GM12878 (cell line): ENCODE measurements around the gene PPP1R3G. TPM values are rescaled to one million over a fixed set of nuclear protein-coding genes. Genes with fewer than 3 reads are reported as not detected.

Experiments used
- ATAC-seq: fragments of 200-7000 bp; cut with Tn5 transposase; 3 replicates; pipeline ENCODE4 v1.9.1; 2020; ENCODE audit warnings: mild to moderate bottlenecking, moderate library complexity
- BruUV-seq: library from RNA; stranded (reverse); fragments of 400-500 nt; replicated peaks from 2 replicates; lab custom pipeline; 2021; lab: Mats Ljungman, UMichigan
- CTCF ChIA-PET: fragments of 300-600 bp; sonication (Branson Sonifier 250); formaldehyde crosslinking; extraction: SDS; loops from one replicate; lab custom pipeline; 2021; ENCODE audit warnings: inconsistent platforms; lab: Yijun Ruan, JAX
- POLR2A ChIA-PET: fragments of 350-600 bp; formaldehyde crosslinking; extraction: SDS; loops from one replicate; lab custom pipeline; 2021; ENCODE audit warnings: inconsistent platforms; lab: Charles Lee
- RAD21 ChIA-PET: fragments of 300-600 bp; sonication (Branson Sonifier 250); formaldehyde crosslinking; loops from one replicate; lab custom pipeline; 2023; ENCODE audit warnings: antibody characterized with exemption; ENCODE audit not compliant: unreplicated experiment; lab: Charles Lee
- SMC1A ChIA-PET: fragments of 300-600 bp; sonication (Branson Sonifier 250); formaldehyde crosslinking; loops from one replicate; lab custom pipeline; 2023; ENCODE audit not compliant: unreplicated experiment, uncharacterized antibody; lab: Charles Lee
- DNase-seq: peaks from one replicate; pipeline ENCODE4 v3.0.0-alpha.2; 2011; ENCODE audit warnings: low read depth, low spot score
- FAIRE-seq: peaks from 3 replicates; lab custom pipeline; 2011; peaks lifted over from hg19 to GRCh38; lab: Jason Lieb, UNC
- H2AFZ ChIP-seq: 2 replicates; pipeline ENCODE4 v1.6.0; 2011; ENCODE audit warnings: low read depth, low read length, control low read depth; ENCODE audit not compliant: control insufficient read depth
- H3K27ac ChIP-seq: 2 replicates; pipeline ENCODE4 v1.5.1; 2011; ENCODE audit warnings: control low read depth; ENCODE audit not compliant: control insufficient read depth, insufficient read depth
- H3K27me3 ChIP-seq, 2 experiments: replicated peaks in 1 of 2; 2 replicates each; pipeline versions ENCODE4 v1.6.0 to v1.6.1; 2011; ENCODE audit warnings: low read length in 1 of 2; ENCODE audit not compliant: control insufficient read depth in 2 of 2, insufficient read depth in 2 of 2
- H3K36me3 ChIP-seq, 2 experiments: 2 replicates each; pipeline ENCODE4 v1.5.1; 2011; ENCODE audit warnings: low read length in 1 of 2; ENCODE audit not compliant: control insufficient read depth in 2 of 2, insufficient read depth in 2 of 2
- H3K4me1 ChIP-seq: 2 replicates; pipeline ENCODE4 v1.6.1; 2011; ENCODE audit warnings: mild to moderate bottlenecking, low read length, moderate library complexity, mixed read lengths; ENCODE audit not compliant: control insufficient read depth, insufficient read depth
- H3K4me2 ChIP-seq: 2 replicates; pipeline ENCODE4 v1.6.0; 2011; ENCODE audit warnings: control low read depth; ENCODE audit not compliant: control insufficient read depth, insufficient read depth
- H3K4me3 ChIP-seq: fragments of 200-600 bp; sonication (generic); 2 replicates; pipeline ENCODE4 v1.5.1; 2016
- H3K79me2 ChIP-seq: 2 replicates; pipeline ENCODE4 v1.6.0; 2011; ENCODE audit warnings: low read length; ENCODE audit not compliant: control insufficient read depth, insufficient read depth
- H3K9ac ChIP-seq: 2 replicates; pipeline ENCODE4 v1.8.0; 2011; ENCODE audit warnings: low read length, control low read depth, mixed read lengths; ENCODE audit not compliant: control insufficient read depth, insufficient read depth
- H3K9me3 ChIP-seq: replicated peaks from 3 replicates; pipeline ENCODE4 v1.5.1; 2011; ENCODE audit warnings: mild to moderate bottlenecking, low read length; ENCODE audit not compliant: control insufficient read depth, insufficient read depth
- H4K20me1 ChIP-seq: 2 replicates; pipeline ENCODE4 v1.6.0; 2011; ENCODE audit not compliant: control insufficient read depth, insufficient read depth
- ESRRA ChIP-seq: IDR thresholded peaks from 2 replicates; pipeline ENCODE4 v1.6.1; 2012; ENCODE audit warnings: mild to moderate bottlenecking, low read length, improper control_type of control experiment
- HDAC6 ChIP-seq: fragments of 200-600 bp; sonication (generic); IDR thresholded peaks from one replicate; pipeline ENCODE4 v1.8.0; 2017; ENCODE audit warnings: antibody characterized with exemption; ENCODE audit not compliant: unreplicated experiment
- SUPT20H ChIP-seq: IDR thresholded peaks from 2 replicates; pipeline ENCODE4 v1.6.1; 2011; ENCODE audit warnings: low read depth, mild to moderate bottlenecking, low read length, moderate library complexity, borderline replicate concordance; ENCODE audit not compliant: control insufficient read depth
- WGBS: methylation state at CpG from one replicate; pipeline ENCODE4 v1.1.6; 2016; ENCODE audit warnings: low lambda C conversion rate; ENCODE audit not compliant: insufficient replicate concordance, insufficient coverage; ENCODE audit errors: missing lambda C conversion rate; 5-methylcytosine and 5-hydroxymethylcytosine counted together
- in situ Hi-C: fragments of 300-500 bp; cut with MboI; formaldehyde crosslinking; loops from 9 replicates; pipeline ENCODE4 v1.14.3; 2018; ENCODE audit warnings: mixed read lengths
- intact Hi-C: fragments of 100-400 bp; cut with micrococcal nuclease; formaldehyde crosslinking; loops from one replicate; pipeline ENCODE4 v1.14.2; 2022; ENCODE audit not compliant: unreplicated experiment
- polyA plus RNA-seq, 11 experiments: library from polyadenylated mRNA; depleted of rRNA in 4 of 11; unstranded in 6 of 11; stranded (reverse) in 5 of 11; fragments of >200 nt; fragmentation: Nextera tagmentation in 4 of 11; fragmentation: Illumina TruSeq in 1 of 11; extraction: Ambion mirVana in 4 of 11; extraction: Trizol in 1 of 11; gene quantifications; 1 replicate in 1 of 11; 2 replicates in 10 of 11; pipeline versions ENCODE4 v1.2.1 to v1.2.3, GENCODE V29; 2011 to 2016; ENCODE audit warnings: inconsistent platforms in 2 of 11, missing spikeins in 2 of 11, low read depth in 1 of 11
- total RNA-seq, 4 experiments: library from RNA; depleted of rRNA in 3 of 4; stranded (reverse); fragments of >200 nt in 3 of 4; fragmentation: Illumina TruSeq in 1 of 4; extraction: Trizol in 1 of 4; gene quantifications; 2 replicates each; pipeline versions ENCODE4 v1.2.1 to v1.2.3, GENCODE V29; 2013 to 2021
- TF ChIP-seq, protein P1 (sequence below): IDR thresholded peaks from 2 replicates; pipeline ENCODE4 v1.6.1; 2011; ENCODE audit warnings: mild to moderate bottlenecking, low read depth, low read length, moderate library complexity; ENCODE audit not compliant: insufficient replicate concordance

Gene PPP1R3G
- total and polyA plus RNA-seq, 10 of the 15 experiments (the other 5 are each of a cell fraction or from before 2014, with no cell fraction given) = 0.01 to 0.10 (median 0.04) TPM; not detected in 4

DNA sequence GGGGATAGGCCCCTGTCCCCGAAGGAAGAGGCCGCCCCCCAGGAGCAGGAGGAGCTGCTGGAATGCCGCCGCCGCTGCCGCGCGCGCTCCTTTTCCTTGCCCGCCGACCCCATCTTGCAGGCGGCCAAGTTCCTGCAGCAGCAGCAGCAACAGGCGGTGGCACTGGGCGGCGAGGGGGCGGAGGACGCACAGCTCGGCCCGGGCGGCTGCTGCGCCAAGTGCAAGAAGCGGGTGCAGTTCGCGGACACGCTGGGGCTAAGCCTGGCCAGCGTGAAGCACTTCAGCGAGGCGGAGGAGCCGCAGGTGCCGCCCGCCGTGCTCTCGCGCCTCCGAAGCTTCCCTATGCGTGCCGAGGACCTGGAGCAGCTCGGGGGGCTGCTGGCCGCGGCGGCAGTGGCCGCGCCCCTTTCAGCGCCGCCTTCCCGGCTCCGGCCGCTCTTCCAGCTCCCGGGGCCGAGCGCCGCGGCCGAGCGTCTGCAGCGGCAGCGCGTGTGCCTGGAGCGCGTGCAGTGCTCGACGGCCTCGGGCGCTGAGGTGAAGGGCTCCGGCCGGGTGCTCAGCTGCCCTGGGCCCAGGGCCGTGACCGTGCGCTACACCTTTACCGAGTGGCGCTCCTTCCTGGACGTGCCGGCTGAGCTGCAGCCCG, 630 bp downstream of the PPP1R3G start:
- in situ Hi-C loops = no loop called here
- intact Hi-C loops = no loop called here
- Histone ChIP-seq H3K9ac (no peak overlapping the region; the same call in 1 of the 2 replicates), H3K4me1 (peaks cover 19% of the 10 kb centered on the region), H3K36me3 (no peaks in the 10 kb centered on the region), H3K4me3 (peak overlapping the region; percentile 84), H3K4me2 (peak overlapping the region; percentile 96), H3K27ac (no peak overlapping the region), H2AFZ (peak overlapping the region; percentile 33), H4K20me1 (no peaks in the 10 kb centered on the region), H3K79me2 (no peaks in the 10 kb centered on the region), H3K27me3 (peaks cover 8 to 14% of the 10 kb centered on the region in 2 experiments), H3K9me3 (no peaks in the 10 kb centered on the region; the same call in 2 of the 3 replicates)
- ChIA-PET CTCF (no interaction called here), SMC1A (no interaction called here), RAD21 (no interaction called here), POLR2A (no interaction called here)
- no TSS peak for BruUV-seq
- TF ChIP-seq, protein P1, sequence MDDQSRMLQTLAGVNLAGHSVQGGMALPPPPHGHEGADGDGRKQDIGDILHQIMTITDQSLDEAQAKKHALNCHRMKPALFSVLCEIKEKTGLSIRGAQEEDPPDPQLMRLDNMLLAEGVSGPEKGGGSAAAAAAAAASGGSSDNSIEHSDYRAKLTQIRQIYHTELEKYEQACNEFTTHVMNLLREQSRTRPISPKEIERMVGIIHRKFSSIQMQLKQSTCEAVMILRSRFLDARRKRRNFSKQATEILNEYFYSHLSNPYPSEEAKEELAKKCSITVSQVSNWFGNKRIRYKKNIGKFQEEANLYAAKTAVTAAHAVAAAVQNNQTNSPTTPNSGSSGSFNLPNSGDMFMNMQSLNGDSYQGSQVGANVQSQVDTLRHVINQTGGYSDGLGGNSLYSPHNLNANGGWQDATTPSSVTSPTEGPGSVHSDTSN = no peak
- TF ChIP-seq ESRRA (no peak), HDAC6 (peak; percentile 19), SUPT20H (no peak)
- FAIRE-seq (no peak), DNase-seq (no peak), ATAC-seq (peak; percentile 62)
- WGBS = 6% methylated on average over 63 of the region's 74 CpGs
